ENCODE results near the gene ADAMTSL1. TPM values are rescaled to one million over a fixed set of nuclear protein-coding genes. Genes with fewer than 3 reads are reported as not detected.

ADAMTSL1 gene
- total and polyA plus RNA-seq, 4 donors: 0.31 to 3.4 (median 1.9) TPM

DNA sequence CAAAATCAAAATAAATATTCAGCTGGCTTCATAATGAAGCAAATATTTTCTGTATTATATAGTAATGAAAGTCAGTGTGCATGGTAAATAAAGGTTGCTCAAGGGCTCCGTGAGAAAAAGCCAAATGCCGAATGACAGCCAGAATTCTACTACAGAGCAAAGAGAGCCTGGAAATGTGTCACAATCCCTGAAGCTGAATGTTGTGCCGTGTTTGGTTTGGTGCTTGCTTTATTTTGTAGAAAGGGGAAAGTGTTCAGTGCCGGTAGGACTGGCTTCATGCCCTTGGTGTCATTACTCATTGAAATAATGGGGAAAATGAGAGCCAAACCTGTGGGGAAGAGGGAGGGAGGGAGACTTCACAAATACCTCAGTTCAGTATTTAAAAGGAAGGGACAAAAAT lies 26.8 kb upstream of the ADAMTSL1 start (continued):
- TF ChIP-seq, protein P1, sequence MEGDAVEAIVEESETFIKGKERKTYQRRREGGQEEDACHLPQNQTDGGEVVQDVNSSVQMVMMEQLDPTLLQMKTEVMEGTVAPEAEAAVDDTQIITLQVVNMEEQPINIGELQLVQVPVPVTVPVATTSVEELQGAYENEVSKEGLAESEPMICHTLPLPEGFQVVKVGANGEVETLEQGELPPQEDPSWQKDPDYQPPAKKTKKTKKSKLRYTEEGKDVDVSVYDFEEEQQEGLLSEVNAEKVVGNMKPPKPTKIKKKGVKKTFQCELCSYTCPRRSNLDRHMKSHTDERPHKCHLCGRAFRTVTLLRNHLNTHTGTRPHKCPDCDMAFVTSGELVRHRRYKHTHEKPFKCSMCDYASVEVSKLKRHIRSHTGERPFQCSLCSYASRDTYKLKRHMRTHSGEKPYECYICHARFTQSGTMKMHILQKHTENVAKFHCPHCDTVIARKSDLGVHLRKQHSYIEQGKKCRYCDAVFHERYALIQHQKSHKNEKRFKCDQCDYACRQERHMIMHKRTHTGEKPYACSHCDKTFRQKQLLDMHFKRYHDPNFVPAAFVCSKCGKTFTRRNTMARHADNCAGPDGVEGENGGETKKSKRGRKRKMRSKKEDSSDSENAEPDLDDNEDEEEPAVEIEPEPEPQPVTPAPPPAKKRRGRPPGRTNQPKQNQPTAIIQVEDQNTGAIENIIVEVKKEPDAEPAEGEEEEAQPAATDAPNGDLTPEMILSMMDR (IDR thresholded peaks at IDR 0.05; ENCODE audit: low read depth, low read length, missing input control): no peak
- TF ChIP-seq, protein P2, sequence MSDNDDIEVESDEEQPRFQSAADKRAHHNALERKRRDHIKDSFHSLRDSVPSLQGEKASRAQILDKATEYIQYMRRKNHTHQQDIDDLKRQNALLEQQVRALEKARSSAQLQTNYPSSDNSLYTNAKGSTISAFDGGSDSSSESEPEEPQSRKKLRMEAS (IDR thresholded peaks at IDR 0.05): peak; percentile 37

DNA sequence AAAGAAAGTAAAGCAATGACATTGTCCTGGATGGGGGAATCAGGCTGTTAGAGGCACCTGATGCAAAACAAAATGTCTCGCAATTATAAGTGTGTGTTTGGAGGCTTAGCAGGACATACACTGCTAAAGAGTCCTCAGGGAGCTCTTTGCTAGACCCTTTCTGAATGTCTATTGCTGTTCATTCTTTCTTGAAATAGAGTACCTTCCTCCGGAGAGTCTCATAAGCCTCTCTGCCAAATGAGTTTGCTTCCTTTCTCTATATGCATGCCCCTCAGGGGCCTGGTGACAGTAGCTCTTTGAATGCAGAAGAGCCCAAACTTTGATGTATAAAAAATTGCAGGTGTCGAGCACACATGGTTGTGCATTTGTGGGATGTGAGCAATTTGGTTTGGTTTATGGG lies 26.4 kb upstream of the ADAMTSL1 start:
- WGBS: 85% methylated on average over 3 of the region's 3 CpGs
- H3K4me3 ChIP-seq (ENCODE audit: low read depth in 1 of 3, low read length in 3 of 3): no peak overlapping the region
- no peaks in the 10 kb centered on the region for H3K9me3 ChIP-seq (ENCODE audit: control insufficient read depth in 4 of 4, low read length in 3 of 4)
- TF ChIP-seq GABPA (IDR thresholded peaks at IDR 0.05 in 1 of 2, conservative IDR thresholded peaks at IDR 0.05 in 1 of 2) (no peak), TAF1 (conservative IDR thresholded peaks at IDR 0.05) (no peak), FOXA1 (IDR thresholded peaks at IDR 0.05) (no peak), HNF4A (conservative IDR thresholded peaks at IDR 0.05) (no peak), HNF4G (IDR thresholded peaks at IDR 0.05) (no peak), FOXA2 (IDR thresholded peaks at IDR 0.05) (no peak), RXRA (IDR thresholded peaks at IDR 0.05) (no peak), SP1 (IDR thresholded peaks at IDR 0.05) (no peak), JUND (IDR thresholded peaks at IDR 0.05) (no peak), YY1 (IDR thresholded peaks at IDR 0.05) (no peak), NR2F2 (IDR thresholded peaks at IDR 0.05) (no peak), RAD21 (IDR thresholded peaks at IDR 0.05) (no peak), EGR1 (IDR thresholded peaks at IDR 0.05; ENCODE audit: low read depth in 2 of 2) (no peak)
- TF ChIP-seq, protein P3, sequence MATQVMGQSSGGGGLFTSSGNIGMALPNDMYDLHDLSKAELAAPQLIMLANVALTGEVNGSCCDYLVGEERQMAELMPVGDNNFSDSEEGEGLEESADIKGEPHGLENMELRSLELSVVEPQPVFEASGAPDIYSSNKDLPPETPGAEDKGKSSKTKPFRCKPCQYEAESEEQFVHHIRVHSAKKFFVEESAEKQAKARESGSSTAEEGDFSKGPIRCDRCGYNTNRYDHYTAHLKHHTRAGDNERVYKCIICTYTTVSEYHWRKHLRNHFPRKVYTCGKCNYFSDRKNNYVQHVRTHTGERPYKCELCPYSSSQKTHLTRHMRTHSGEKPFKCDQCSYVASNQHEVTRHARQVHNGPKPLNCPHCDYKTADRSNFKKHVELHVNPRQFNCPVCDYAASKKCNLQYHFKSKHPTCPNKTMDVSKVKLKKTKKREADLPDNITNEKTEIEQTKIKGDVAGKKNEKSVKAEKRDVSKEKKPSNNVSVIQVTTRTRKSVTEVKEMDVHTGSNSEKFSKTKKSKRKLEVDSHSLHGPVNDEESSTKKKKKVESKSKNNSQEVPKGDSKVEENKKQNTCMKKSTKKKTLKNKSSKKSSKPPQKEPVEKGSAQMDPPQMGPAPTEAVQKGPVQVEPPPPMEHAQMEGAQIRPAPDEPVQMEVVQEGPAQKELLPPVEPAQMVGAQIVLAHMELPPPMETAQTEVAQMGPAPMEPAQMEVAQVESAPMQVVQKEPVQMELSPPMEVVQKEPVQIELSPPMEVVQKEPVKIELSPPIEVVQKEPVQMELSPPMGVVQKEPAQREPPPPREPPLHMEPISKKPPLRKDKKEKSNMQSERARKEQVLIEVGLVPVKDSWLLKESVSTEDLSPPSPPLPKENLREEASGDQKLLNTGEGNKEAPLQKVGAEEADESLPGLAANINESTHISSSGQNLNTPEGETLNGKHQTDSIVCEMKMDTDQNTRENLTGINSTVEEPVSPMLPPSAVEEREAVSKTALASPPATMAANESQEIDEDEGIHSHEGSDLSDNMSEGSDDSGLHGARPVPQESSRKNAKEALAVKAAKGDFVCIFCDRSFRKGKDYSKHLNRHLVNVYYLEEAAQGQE (IDR thresholded peaks at IDR 0.05): no peak
- TF ChIP-seq, protein P2 (IDR thresholded peaks at IDR 0.05): no peak
- TF ChIP-seq, protein P1 (IDR thresholded peaks at IDR 0.05; ENCODE audit: low read depth, low read length, missing input control): no peak
- TF ChIP-seq, protein P4, sequence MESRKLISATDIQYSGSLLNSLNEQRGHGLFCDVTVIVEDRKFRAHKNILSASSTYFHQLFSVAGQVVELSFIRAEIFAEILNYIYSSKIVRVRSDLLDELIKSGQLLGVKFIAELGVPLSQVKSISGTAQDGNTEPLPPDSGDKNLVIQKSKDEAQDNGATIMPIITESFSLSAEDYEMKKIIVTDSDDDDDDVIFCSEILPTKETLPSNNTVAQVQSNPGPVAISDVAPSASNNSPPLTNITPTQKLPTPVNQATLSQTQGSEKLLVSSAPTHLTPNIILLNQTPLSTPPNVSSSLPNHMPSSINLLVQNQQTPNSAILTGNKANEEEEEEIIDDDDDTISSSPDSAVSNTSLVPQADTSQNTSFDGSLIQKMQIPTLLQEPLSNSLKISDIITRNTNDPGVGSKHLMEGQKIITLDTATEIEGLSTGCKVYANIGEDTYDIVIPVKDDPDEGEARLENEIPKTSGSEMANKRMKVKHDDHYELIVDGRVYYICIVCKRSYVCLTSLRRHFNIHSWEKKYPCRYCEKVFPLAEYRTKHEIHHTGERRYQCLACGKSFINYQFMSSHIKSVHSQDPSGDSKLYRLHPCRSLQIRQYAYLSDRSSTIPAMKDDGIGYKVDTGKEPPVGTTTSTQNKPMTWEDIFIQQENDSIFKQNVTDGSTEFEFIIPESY (IDR thresholded peaks at IDR 0.05): no peak
- TF ChIP-seq, protein P5, sequence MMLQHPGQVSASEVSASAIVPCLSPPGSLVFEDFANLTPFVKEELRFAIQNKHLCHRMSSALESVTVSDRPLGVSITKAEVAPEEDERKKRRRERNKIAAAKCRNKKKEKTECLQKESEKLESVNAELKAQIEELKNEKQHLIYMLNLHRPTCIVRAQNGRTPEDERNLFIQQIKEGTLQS (IDR thresholded peaks at IDR 0.05): no peak
- peak overlapping the region in 1 of 2 donors; percentile 45 for H3K9ac ChIP-seq (ENCODE audit: low read depth in 1 of 2, low read length in 2 of 2)
- peak overlapping the region; percentile 49 to 88 for H3K27ac ChIP-seq (ENCODE audit: low read depth in 1 of 2, low read length in 2 of 2)
- no peaks in the 10 kb centered on the region for H3K27me3 ChIP-seq (ENCODE audit: control insufficient read depth in 4 of 4, insufficient read depth in 4 of 4, low read length in 3 of 4)
- DNase-seq (ENCODE audit: low spot score): no peak
- peaks cover 6 to 37% (median 15%) of the 10 kb centered on the region in 4 donors for H3K4me1 ChIP-seq (ENCODE audit: control insufficient read depth in 4 of 4, insufficient read depth in 4 of 4, low read length in 3 of 4)
- H3K36me3 ChIP-seq (ENCODE audit: control insufficient read depth in 4 of 4, insufficient read depth in 3 of 4, low read depth in 1 of 4, low read length in 3 of 4): no peaks in the 10 kb centered on the region
